Epithelial cell of esophagus (primary cell): ENCODE data around the gene PXDN.

Experiments
- DNase-seq: peaks from one replicate; pipeline ENCODE4 v3.0.0; 2010; ENCODE audit warnings: low read depth
- H3K4me3 ChIP-seq: 2 replicates; pipeline ENCODE4 v1.5.1; 2011; ENCODE audit warnings: mild to moderate bottlenecking, low read length, control low read depth
- CTCF ChIP-seq: IDR thresholded peaks from 2 replicates; pipeline ENCODE4 v1.5.1; 2011; ENCODE audit warnings: low read depth, mild to moderate bottlenecking, low read length, control low read depth, inconsistent platforms; ENCODE audit not compliant: insufficient read depth; ENCODE audit errors: missing control alignments

The PXDN gene

GRCh38 chr2:1582891-1583341 is 161.4 kb downstream of the PXDN start:
- H3K4me3 ChIP-seq: no peak overlapping the region
- DNase-seq: no peak
- no peak for TF ChIP-seq CTCF

- H3K4me3 ChIP-seq: no peak overlapping the region
- TF ChIP-seq CTCF: no peak
- DNase-seq: peak; percentile 50
Observed at GRCh38 chr2:1581965-1582625, 162.2 kb downstream of the PXDN start.
